NAMALWA (cell line): ENCODE measurements around the gene SPRYD4.
A peak's percentile ranks its signal among the peaks of the same experiment; 100 is the strongest.

Experiments used
- DNase-seq: peaks from one replicate; pipeline ENCODE4 v3.0.0-alpha.2; 2015; ENCODE audit warnings: low spot score

The SPRYD4 gene

DNA sequence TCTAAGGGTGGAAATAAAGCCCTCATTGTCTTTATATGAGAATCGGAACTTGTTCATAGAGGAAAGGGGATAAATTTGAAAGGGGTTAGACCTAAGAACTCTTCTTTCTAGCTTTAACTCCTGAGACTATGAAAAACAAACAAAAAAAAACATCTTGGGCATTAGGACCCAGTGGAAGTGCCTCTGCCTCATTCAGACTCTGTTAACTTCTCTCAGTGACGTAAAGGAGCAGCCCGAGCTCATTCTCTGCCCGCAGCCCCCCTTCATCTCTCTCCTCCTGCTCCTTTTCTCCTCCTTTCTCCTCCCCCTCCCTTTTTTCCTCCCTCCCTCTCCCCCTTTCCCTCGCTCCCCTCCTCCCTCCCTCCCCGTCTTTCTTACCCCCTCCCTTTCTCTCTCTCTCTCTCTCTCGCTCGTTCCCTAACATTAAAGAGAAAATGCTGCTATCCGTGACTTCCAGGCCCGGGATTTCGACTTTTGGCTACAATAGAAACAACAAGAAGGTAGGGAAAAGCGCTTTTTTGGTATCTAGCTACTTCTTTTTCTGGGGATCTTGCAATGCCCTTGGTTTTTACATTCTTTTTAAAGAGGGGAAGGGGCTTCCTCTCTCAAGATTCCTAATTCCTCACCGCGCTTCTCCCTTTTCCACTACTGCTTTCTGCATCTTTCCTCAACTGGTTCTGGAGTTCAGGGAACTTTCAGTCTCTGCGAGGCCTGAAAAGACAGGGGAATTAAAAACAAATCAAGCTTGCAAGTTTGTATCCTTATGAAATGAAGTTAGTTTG lies 53.4 kb downstream of the SPRYD4 start, which contains the start of gene RBMS2:
Gene RBMS2, plus strand, starts transcription at position 231 of the 782 bp plus-strand sequence. Its CDS starts 204 bp downstream, at position 435.
- DNase-seq: peak; percentile 73

- no peak for DNase-seq
Measured at GRCh38 chr12:56522411-56523193, 54.2 kb downstream of the SPRYD4 start.

DNA sequence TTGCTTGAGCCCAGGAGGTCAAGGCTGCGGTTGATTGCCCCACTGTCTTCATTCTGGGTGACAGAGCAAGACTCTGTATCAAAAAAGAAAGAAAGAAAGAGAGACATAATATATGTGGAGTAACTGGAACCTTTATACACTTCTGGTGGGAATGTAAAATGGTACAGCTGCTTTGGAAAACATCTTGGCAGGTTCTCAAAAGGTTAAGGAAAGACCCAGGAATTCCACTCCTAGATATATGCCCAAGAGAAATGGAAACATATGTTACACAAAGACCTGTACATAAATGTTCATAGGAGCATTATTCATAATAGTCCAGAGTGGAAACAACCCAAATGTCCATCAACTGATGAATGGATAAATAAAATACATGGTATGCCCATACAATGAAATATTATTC lies 60.5 kb downstream of the SPRYD4 start:
- DNase-seq: no peak
